Neuronal stem cell (in vitro differentiated cells): ENCODE data around the gene RALB.

Experiments used
- DNase-seq: peaks from one replicate; pipeline ENCODE4 v3.0.0-alpha.2; 2013; ENCODE audit warnings: low spot score
- H2AFZ ChIP-seq: one replicate; pipeline ENCODE4 v1.6.1; 2013; ENCODE audit warnings: mild to moderate bottlenecking, low read length, inconsistent platforms
- H2AK5ac ChIP-seq: 2 replicates; pipeline ENCODE4 v1.6.1; 2013; ENCODE audit warnings: low read depth, mild to moderate bottlenecking, inconsistent platforms, low read length, moderate library complexity, mixed read lengths
- H2BK120ac ChIP-seq: 2 replicates; pipeline ENCODE4 v1.6.1; 2013; ENCODE audit warnings: low read depth, mild to moderate bottlenecking, inconsistent platforms, low read length, moderate library complexity, mixed read lengths
- H2BK12ac ChIP-seq: one replicate; pipeline ENCODE4 v1.6.1; 2013; ENCODE audit warnings: low read length, inconsistent platforms
- H2BK15ac ChIP-seq: 2 replicates; pipeline ENCODE4 v1.6.1; 2013; ENCODE audit warnings: mild to moderate bottlenecking, low read length, inconsistent platforms, mixed read lengths
- H2BK5ac ChIP-seq: one replicate; pipeline ENCODE4 v1.6.1; 2013; ENCODE audit warnings: inconsistent platforms, mild to moderate bottlenecking, low read length, moderate library complexity
- H3K14ac ChIP-seq: one replicate; pipeline ENCODE4 v1.6.1; 2013; ENCODE audit warnings: low read length, inconsistent platforms
- H3K18ac ChIP-seq: 2 replicates; pipeline ENCODE4 v1.6.1; 2013; ENCODE audit warnings: low read length, inconsistent platforms
- H3K23ac ChIP-seq: 2 replicates; pipeline ENCODE4 v1.6.1; 2013; ENCODE audit warnings: low read depth, mild to moderate bottlenecking, mixed read lengths, low read length, inconsistent platforms; ENCODE audit not compliant: poor library complexity
- H3K27ac ChIP-seq: replicated peaks from 3 replicates; pipeline ENCODE4 v1.5.1; 2013; ENCODE audit warnings: low read length, inconsistent platforms
- H3K27me3 ChIP-seq, 3 experiments: 2 replicates each; pipeline ENCODE4 v1.6.1; 2013; ENCODE audit warnings: low read length in 3 of 3, mild to moderate bottlenecking in 2 of 3, inconsistent platforms in 1 of 3, low read depth in 1 of 3, mixed read lengths in 1 of 3, moderate library complexity in 1 of 3; ENCODE audit not compliant: control insufficient read depth in 3 of 3, insufficient read depth in 3 of 3
- H3K36me3 ChIP-seq, 2 donors: replicated peaks in 1 of 2; 2 replicates each; pipeline ENCODE4 v1.6.1; 2013; ENCODE audit warnings: low read length in 2 of 2; ENCODE audit not compliant: control insufficient read depth in 2 of 2, insufficient read depth in 2 of 2
- H3K4ac ChIP-seq: 2 replicates; pipeline ENCODE4 v1.6.1; 2013; ENCODE audit warnings: inconsistent platforms, mild to moderate bottlenecking, low read length, moderate library complexity
- H3K4me1 ChIP-seq, 2 donors: 1 replicate in 1 of 2; 2 replicates in 1 of 2; pipeline ENCODE4 v1.6.1; 2013; ENCODE audit warnings: low read length in 2 of 2, low read depth in 1 of 2; ENCODE audit not compliant: control insufficient read depth in 2 of 2, insufficient read depth in 1 of 2
- H3K4me2 ChIP-seq: one replicate; pipeline ENCODE4 v1.6.1; 2013; ENCODE audit warnings: mild to moderate bottlenecking, low read length, inconsistent platforms; ENCODE audit not compliant: insufficient read depth, poor library complexity, severe bottlenecking
- H3K4me3 ChIP-seq, 2 donors: 2 replicates each; pipeline ENCODE4 v1.5.1; 2013; ENCODE audit warnings: low read length in 2 of 2, mild to moderate bottlenecking in 2 of 2, inconsistent platforms in 1 of 2, moderate library complexity in 1 of 2
- H3K79me1 ChIP-seq: one replicate; pipeline ENCODE4 v1.6.1; 2013; ENCODE audit warnings: low read depth, mild to moderate bottlenecking, inconsistent platforms, low read length, moderate library complexity
- H3K9ac ChIP-seq: one replicate; pipeline ENCODE4 v1.6.1; 2013; ENCODE audit warnings: mild to moderate bottlenecking, low read depth, low read length, inconsistent platforms; ENCODE audit not compliant: poor library complexity
- H3K9me3 ChIP-seq, 2 donors: replicated peaks in 1 of 2; 2 replicates each; pipeline versions ENCODE3 to v1.6.1; 2013; ENCODE audit warnings: low read length in 2 of 2, mild to moderate bottlenecking in 2 of 2, inconsistent platforms in 1 of 2, low read depth in 1 of 2, mixed read lengths in 1 of 2, moderate library complexity in 1 of 2; ENCODE audit not compliant: control insufficient read depth in 2 of 2, insufficient read depth in 1 of 2
- H4K8ac ChIP-seq: one replicate; pipeline ENCODE4 v1.6.1; 2013; ENCODE audit warnings: low read depth, mild to moderate bottlenecking, inconsistent platforms, low read length, moderate library complexity
- H4K91ac ChIP-seq: one replicate; pipeline ENCODE4 v1.6.1; 2013; ENCODE audit warnings: low read length, low read depth, mild to moderate bottlenecking, inconsistent platforms; ENCODE audit not compliant: poor library complexity
- WGBS, 2 donors: extraction: QIAGEN DNeasy Blood & Tissue Kit; methylation state at CpG; one replicate each; pipeline ENCODE4 v1.1.7; 2013; ENCODE audit warnings: missing lambda C conversion rate in 2 of 2, mixed read lengths in 1 of 2; ENCODE audit not compliant: insufficient read length in 2 of 2, insufficient replicate concordance in 1 of 2; ENCODE audit errors: extremely low coverage in 2 of 2; 5-methylcytosine and 5-hydroxymethylcytosine counted together

The RALB gene

GRCh38 chr2:120317180-120317533 is 64.5 kb downstream of the RALB start:
- peaks cover 0 to 80% (median 15%) of the 10 kb centered on the region in 3 experiments for H3K27me3 ChIP-seq
- H3K9ac ChIP-seq = no peak overlapping the region
- peaks cover 2% of the 10 kb centered on the region in 2 donors for H3K4me1 ChIP-seq
- no peak overlapping the region for H3K14ac ChIP-seq
- no peak overlapping the region for H2BK5ac ChIP-seq
- H3K4me2 ChIP-seq = no peak overlapping the region
- no peak overlapping the region for H3K27ac ChIP-seq
- H3K4me3 ChIP-seq = no peak overlapping the region
- H2AFZ ChIP-seq = no peak overlapping the region
- H3K9me3 ChIP-seq = no peaks in the 10 kb centered on the region
- H3K4ac ChIP-seq = no peak overlapping the region
- H3K36me3 ChIP-seq = no peaks in the 10 kb centered on the region
- H3K79me1 ChIP-seq = no peaks in the 10 kb centered on the region
- DNase-seq = no peak
- peak overlapping the region; percentile 62 for H3K23ac ChIP-seq
- H4K91ac ChIP-seq = no peak overlapping the region
- no peak overlapping the region for H2BK120ac ChIP-seq
- no peak overlapping the region for H2BK15ac ChIP-seq
- no peak overlapping the region for H4K8ac ChIP-seq
- H2BK12ac ChIP-seq = no peak overlapping the region
- H3K18ac ChIP-seq = no peak overlapping the region
- no peak overlapping the region for H2AK5ac ChIP-seq

- no peak overlapping the region for H3K23ac ChIP-seq
- no peak overlapping the region for H2AFZ ChIP-seq
- no peak overlapping the region for H3K9ac ChIP-seq
- H2AK5ac ChIP-seq = no peak overlapping the region
- WGBS, 2 donors = no CpG with 5 or more reads among the region's 8 CpGs
- DNase-seq = no peak
- no peaks in the 10 kb centered on the region for H3K9me3 ChIP-seq
- H3K18ac ChIP-seq = no peak overlapping the region
- no peak overlapping the region for H3K27ac ChIP-seq
- H2BK12ac ChIP-seq = no peak overlapping the region
- H4K8ac ChIP-seq = no peak overlapping the region
- no peak overlapping the region for H3K4me2 ChIP-seq
- H3K27me3 ChIP-seq = peaks cover 0 to 81% (median 13%) of the 10 kb centered on the region in 3 experiments
- H2BK120ac ChIP-seq = no peak overlapping the region
- H2BK15ac ChIP-seq = no peak overlapping the region
- no peak overlapping the region for H2BK5ac ChIP-seq
- H3K4me1 ChIP-seq = peaks cover 0 to under 1% of the 10 kb centered on the region in 2 donors
- H3K4ac ChIP-seq = no peak overlapping the region
- H3K36me3 ChIP-seq = no peaks in the 10 kb centered on the region
- H3K4me3 ChIP-seq = no peak overlapping the region
- H3K14ac ChIP-seq = no peak overlapping the region
- no peaks in the 10 kb centered on the region for H3K79me1 ChIP-seq
- H4K91ac ChIP-seq = no peak overlapping the region
These were observed 65.3 kb downstream of the RALB start for GRCh38 chr2:120317916-120318315.

GRCh38 chr2:120318626-120319025 is 66.0 kb downstream of the RALB start:
- Histone ChIP-seq H2BK12ac (no peak overlapping the region), H2BK120ac (no peak overlapping the region), H3K27ac (no peak overlapping the region), H4K91ac (no peak overlapping the region), H3K79me1 (no peaks in the 10 kb centered on the region), H2AK5ac (no peak overlapping the region), H3K9ac (no peak overlapping the region), H2BK15ac (no peak overlapping the region), H3K4me3 (no peak overlapping the region), H3K9me3 (no peaks in the 10 kb centered on the region), H4K8ac (no peak overlapping the region), H3K4ac (no peak overlapping the region), H3K23ac (no peak overlapping the region), H3K4me1 (no peaks in the 10 kb centered on the region), H3K27me3 (peaks cover 0 to 79% (median 9%) of the 10 kb centered on the region in 3 experiments), H2AFZ (no peak overlapping the region), H3K14ac (no peak overlapping the region), H3K4me2 (no peak overlapping the region), H3K18ac (no peak overlapping the region), H3K36me3 (no peaks in the 10 kb centered on the region), H2BK5ac (no peak overlapping the region)
- WGBS, 2 donors = no CpG with 5 or more reads among the region's 8 CpGs
- no peak for DNase-seq

GRCh38 chr2:120319123-120319522 is 66.5 kb downstream of the RALB start:
- Histone ChIP-seq H3K18ac (no peak overlapping the region), H3K14ac (no peak overlapping the region), H3K36me3 (no peaks in the 10 kb centered on the region), H2BK120ac (no peak overlapping the region), H2BK15ac (no peak overlapping the region), H3K23ac (no peak overlapping the region), H2BK12ac (no peak overlapping the region), H3K27me3 (peaks cover 0 to 78% (median 4%) of the 10 kb centered on the region in 3 experiments), H3K4me2 (no peak overlapping the region), H2BK5ac (no peak overlapping the region), H2AK5ac (no peak overlapping the region), H3K4me1 (no peaks in the 10 kb centered on the region), H3K4me3 (no peak overlapping the region), H3K4ac (no peak overlapping the region), H3K9ac (no peak overlapping the region), H4K8ac (no peak overlapping the region), H4K91ac (no peak overlapping the region), H3K79me1 (no peaks in the 10 kb centered on the region), H3K9me3 (no peaks in the 10 kb centered on the region), H2AFZ (no peak overlapping the region), H3K27ac (no peak overlapping the region)
- no peak for DNase-seq
- no CpG with 5 or more reads among the region's 10 CpGs for WGBS, 2 donors
